ENCODE results near the gene FECH. TPM values are rescaled to one million over a fixed set of nuclear protein-coding genes. Genes with fewer than 3 reads are reported as not detected.
"Not testable (repeated sequence)": the region's sequence is repeated elsewhere in the genome, so short reads cannot be mapped to it uniquely, and the experiment has no call there.

FECH gene
- polyA plus RNA-seq, 4 donors = 6.8 to 15.7 (median 8.2) TPM

DNA sequence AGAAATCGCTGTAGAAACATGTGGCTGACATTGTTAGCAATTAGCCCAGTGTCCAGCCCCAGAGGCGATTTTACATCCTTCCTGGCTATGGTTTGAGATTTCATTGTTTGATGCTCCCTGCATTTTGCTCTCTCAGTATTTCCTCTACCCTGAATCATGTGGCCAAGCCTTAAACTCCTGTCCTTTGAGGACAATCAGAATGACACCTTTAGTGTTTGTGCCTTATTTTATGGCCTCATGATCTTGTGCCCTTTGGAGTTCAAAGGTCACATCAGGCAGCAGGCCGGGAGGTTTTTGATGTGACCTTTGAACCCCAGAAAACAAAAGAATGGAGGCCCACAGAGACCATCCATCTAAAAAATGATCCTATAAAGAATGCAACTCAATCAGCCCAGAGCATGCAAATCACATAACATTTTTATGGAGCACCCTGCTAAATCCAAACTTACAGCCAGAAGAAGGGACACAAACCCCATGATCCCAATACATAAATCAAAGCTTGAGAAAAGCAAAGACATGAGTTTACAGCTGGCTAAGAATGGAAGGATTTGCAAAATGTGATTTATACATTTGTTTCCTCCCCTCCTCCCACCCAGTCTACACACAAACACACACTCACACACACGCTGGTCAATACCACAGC lies 52.5 kb downstream of the FECH start:
- H3K4me3 ChIP-seq (ENCODE audit: low read depth in 1 of 3, low read length in 3 of 3) = no peak overlapping the region
- no peaks in the 10 kb centered on the region for H3K27me3 ChIP-seq (ENCODE audit: control insufficient read depth in 3 of 3, insufficient read depth in 3 of 3, low read length in 3 of 3)
- no peaks in the 10 kb centered on the region for H3K9me3 ChIP-seq (ENCODE audit: control insufficient read depth in 2 of 2, insufficient read depth in 1 of 2, low read depth in 1 of 2, low read length in 1 of 2)
- H3K27ac ChIP-seq (ENCODE audit: low read depth in 1 of 3, low read length in 2 of 3) = peak overlapping the region in 1 of 3 donors; percentile 14
- WGBS, 3 donors = 63 to 69% (median 64%) methylated on average over 4 of the region's 4 CpGs
- H3K4me1 ChIP-seq (ENCODE audit: control insufficient read depth in 3 of 3, insufficient read depth in 2 of 3, low read depth in 1 of 3, low read length in 2 of 3) = peaks cover 0 to 19% (median 3%) of the 10 kb centered on the region in 3 donors
- DNase-seq = peak in 1 of 2 donors; percentile 18
- no peaks in the 10 kb centered on the region for H3K36me3 ChIP-seq (ENCODE audit: control insufficient read depth in 3 of 3, insufficient read depth in 2 of 3, low read depth in 1 of 3, low read length in 3 of 3)
- FAIRE-seq = no peak

- no peaks in the 10 kb centered on the region for H3K9me3 ChIP-seq (ENCODE audit: control insufficient read depth in 2 of 2, insufficient read depth in 1 of 2, low read depth in 1 of 2, low read length in 1 of 2)
- 53 to 71% (median 70%) methylated on average over 16 of the region's 16 CpGs for WGBS, 3 donors
- H3K27me3 ChIP-seq (ENCODE audit: control insufficient read depth in 3 of 3, insufficient read depth in 3 of 3, low read length in 3 of 3) = no peaks in the 10 kb centered on the region
- H3K4me3 ChIP-seq (ENCODE audit: low read depth in 1 of 3, low read length in 3 of 3) = no peak overlapping the region
- peak overlapping the region in 1 of 3 donors; percentile 14 for H3K27ac ChIP-seq (ENCODE audit: low read depth in 1 of 3, low read length in 2 of 3)
- FAIRE-seq (no peak), DNase-seq (peak in 1 of 2 donors; percentile 33)
- H3K36me3 ChIP-seq (ENCODE audit: control insufficient read depth in 3 of 3, insufficient read depth in 2 of 3, low read depth in 1 of 3, low read length in 3 of 3) = no peaks in the 10 kb centered on the region
- H3K4me1 ChIP-seq (ENCODE audit: control insufficient read depth in 3 of 3, insufficient read depth in 2 of 3, low read depth in 1 of 3, low read length in 2 of 3) = peaks cover 0 to 19% (median 3%) of the 10 kb centered on the region in 3 donors
These were observed 53.3 kb downstream of the FECH start for GRCh38 chr18:57533006-57533867.

- Histone ChIP-seq H3K27me3 (ENCODE audit: control insufficient read depth in 3 of 3, insufficient read depth in 3 of 3, low read length in 3 of 3) (no peaks in the 10 kb centered on the region), H3K27ac (ENCODE audit: low read depth in 1 of 3, low read length in 2 of 3) (no peak overlapping the region), H3K36me3 (ENCODE audit: control insufficient read depth in 3 of 3, insufficient read depth in 2 of 3, low read depth in 1 of 3, low read length in 3 of 3) (no peaks in the 10 kb centered on the region), H3K4me1 (ENCODE audit: control insufficient read depth in 3 of 3, insufficient read depth in 2 of 3, low read depth in 1 of 3, low read length in 2 of 3) (peaks cover 0 to 16% (median 3%) of the 10 kb centered on the region in 3 donors), H3K9me3 (ENCODE audit: control insufficient read depth in 2 of 2, insufficient read depth in 1 of 2, low read depth in 1 of 2, low read length in 1 of 2) (peaks cover 0 to 7% of the 10 kb centered on the region in 2 donors), H3K4me3 (ENCODE audit: low read depth in 1 of 3, low read length in 3 of 3) (no peak overlapping the region)
- WGBS, 3 donors = 70 to 79% (median 76%) methylated on average over 7 of the region's 7 CpGs
- DNase-seq = no peak
- FAIRE-seq = no peak
These were observed 57.4 kb downstream of the FECH start for GRCh38 chr18:57529151-57529550.

- FAIRE-seq (no peak), DNase-seq (peak; percentile 3 to 22)
- peaks cover 0 to 7% of the 10 kb centered on the region in 2 donors for H3K9me3 ChIP-seq (ENCODE audit: control insufficient read depth in 2 of 2, insufficient read depth in 1 of 2, low read depth in 1 of 2, low read length in 1 of 2)
- no peak overlapping the region for H3K4me3 ChIP-seq (ENCODE audit: low read depth in 1 of 3, low read length in 3 of 3)
- no peaks in the 10 kb centered on the region for H3K27me3 ChIP-seq (ENCODE audit: control insufficient read depth in 3 of 3, insufficient read depth in 3 of 3, low read length in 3 of 3)
- 42 to 65% (median 61%) methylated on average over 13 of the region's 13 CpGs for WGBS, 3 donors
- no peaks in the 10 kb centered on the region for H3K36me3 ChIP-seq (ENCODE audit: control insufficient read depth in 3 of 3, insufficient read depth in 2 of 3, low read depth in 1 of 3, low read length in 3 of 3)
- peaks cover 0 to 1% (median 0%) of the 10 kb centered on the region in 3 donors for H3K4me1 ChIP-seq (ENCODE audit: control insufficient read depth in 3 of 3, insufficient read depth in 2 of 3, low read depth in 1 of 3, low read length in 2 of 3)
- H3K27ac ChIP-seq (ENCODE audit: low read depth in 1 of 3, low read length in 2 of 3) = no peak overlapping the region
These were observed 58.8 kb downstream of the FECH start for GRCh38 chr18:57527556-57528229.

GRCh38 chr18:57523171-57523956 lies 63.1 kb downstream of the FECH start:
- Histone ChIP-seq H3K9me3 (ENCODE audit: control insufficient read depth in 2 of 2, insufficient read depth in 1 of 2, low read depth in 1 of 2, low read length in 1 of 2) (peaks cover 0 to 7% of the 10 kb centered on the region in 2 donors), H3K27ac (ENCODE audit: low read depth in 1 of 3, low read length in 2 of 3) (no peak overlapping the region), H3K4me3 (ENCODE audit: low read depth in 1 of 3, low read length in 3 of 3) (no peak overlapping the region), H3K4me1 (ENCODE audit: control insufficient read depth in 3 of 3, insufficient read depth in 2 of 3, low read depth in 1 of 3, low read length in 2 of 3) (no peaks in the 10 kb centered on the region), H3K36me3 (ENCODE audit: control insufficient read depth in 3 of 3, insufficient read depth in 2 of 3, low read depth in 1 of 3, low read length in 3 of 3) (no peaks in the 10 kb centered on the region), H3K27me3 (ENCODE audit: control insufficient read depth in 3 of 3, insufficient read depth in 3 of 3, low read length in 3 of 3) (no peaks in the 10 kb centered on the region)
- WGBS, 3 donors = 48 to 65% (median 54%) methylated on average over 11 of the region's 11 CpGs
- DNase-seq = peak; percentile 17 to 85
- FAIRE-seq = no peak

GRCh38 chr18:57522348-57522747 lies 64.2 kb downstream of the FECH start:
- H3K4me3 ChIP-seq (ENCODE audit: low read depth in 1 of 3, low read length in 3 of 3); H3K4me1 ChIP-seq (ENCODE audit: control insufficient read depth in 3 of 3, insufficient read depth in 2 of 3, low read depth in 1 of 3, low read length in 2 of 3); DNase-seq; FAIRE-seq; H3K27ac ChIP-seq (ENCODE audit: low read depth in 1 of 3, low read length in 2 of 3); H3K9me3 ChIP-seq (ENCODE audit: control insufficient read depth in 2 of 2, insufficient read depth in 1 of 2, low read depth in 1 of 2, low read length in 1 of 2); H3K36me3 ChIP-seq (ENCODE audit: control insufficient read depth in 3 of 3, insufficient read depth in 2 of 3, low read depth in 1 of 3, low read length in 3 of 3); H3K27me3 ChIP-seq (ENCODE audit: control insufficient read depth in 3 of 3, insufficient read depth in 3 of 3, low read length in 3 of 3): not testable (repeated sequence)

DNA sequence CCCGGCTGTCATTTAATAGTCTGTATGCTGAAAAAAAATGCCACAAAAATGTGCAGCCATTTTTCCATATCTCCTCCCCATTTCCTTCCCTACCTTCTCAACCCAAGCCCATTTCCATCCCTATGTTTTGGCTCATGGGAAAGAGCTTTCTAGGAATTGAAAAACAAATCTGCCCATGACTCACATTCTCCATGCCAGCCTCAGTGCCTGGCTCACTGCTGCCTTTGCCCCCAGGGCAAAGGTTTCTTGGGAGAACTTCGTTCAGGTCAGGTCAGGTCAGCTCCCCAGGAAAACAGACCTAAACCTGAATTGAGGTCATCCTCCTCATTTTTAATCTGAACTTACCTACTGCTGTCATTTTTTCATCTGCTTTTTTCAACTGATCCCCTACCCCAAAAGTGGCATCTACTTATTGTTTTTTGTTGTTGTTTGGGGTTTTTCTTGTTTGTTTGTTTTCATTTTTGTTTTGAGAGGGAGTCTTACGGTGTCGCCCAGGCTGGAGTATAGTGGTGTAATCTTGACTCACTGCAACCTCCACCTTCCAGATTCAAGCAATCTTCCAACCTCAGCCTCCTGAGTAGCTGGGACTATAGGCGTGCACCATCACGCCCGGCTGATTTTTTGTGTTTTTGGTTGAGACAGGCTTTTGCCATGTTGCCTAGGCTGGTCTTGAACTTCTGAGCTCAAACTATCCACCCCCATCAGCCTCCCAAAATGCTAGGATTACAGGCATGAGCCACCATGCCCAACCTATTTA lies 66.7 kb downstream of the FECH start:
- Histone ChIP-seq H3K27ac (ENCODE audit: low read depth in 1 of 3, low read length in 2 of 3) (no peak overlapping the region), H3K9me3 (ENCODE audit: control insufficient read depth in 2 of 2, insufficient read depth in 1 of 2, low read depth in 1 of 2, low read length in 1 of 2) (peaks cover 0 to 4% of the 10 kb centered on the region in 2 donors), H3K36me3 (ENCODE audit: control insufficient read depth in 3 of 3, insufficient read depth in 2 of 3, low read depth in 1 of 3, low read length in 3 of 3) (no peaks in the 10 kb centered on the region), H3K4me3 (ENCODE audit: low read depth in 1 of 3, low read length in 3 of 3) (no peak overlapping the region), H3K27me3 (ENCODE audit: control insufficient read depth in 3 of 3, insufficient read depth in 3 of 3, low read length in 3 of 3) (no peaks in the 10 kb centered on the region), H3K4me1 (ENCODE audit: control insufficient read depth in 3 of 3, insufficient read depth in 2 of 3, low read depth in 1 of 3, low read length in 2 of 3) (no peaks in the 10 kb centered on the region)
- WGBS, 3 donors = 60 to 66% (median 65%) methylated on average over 7 of the region's 7 CpGs
- DNase-seq = peak in 1 of 2 donors; percentile 77
- FAIRE-seq = no peak

Data from small intestine (tissue), 7 donors.